ENCODE results near the gene SFTA2.
"Not testable (repeated sequence)": the region's sequence is repeated elsewhere in the genome, so short reads cannot be mapped to it uniquely, and the experiment has no call there.

Gene SFTA2

DNA sequence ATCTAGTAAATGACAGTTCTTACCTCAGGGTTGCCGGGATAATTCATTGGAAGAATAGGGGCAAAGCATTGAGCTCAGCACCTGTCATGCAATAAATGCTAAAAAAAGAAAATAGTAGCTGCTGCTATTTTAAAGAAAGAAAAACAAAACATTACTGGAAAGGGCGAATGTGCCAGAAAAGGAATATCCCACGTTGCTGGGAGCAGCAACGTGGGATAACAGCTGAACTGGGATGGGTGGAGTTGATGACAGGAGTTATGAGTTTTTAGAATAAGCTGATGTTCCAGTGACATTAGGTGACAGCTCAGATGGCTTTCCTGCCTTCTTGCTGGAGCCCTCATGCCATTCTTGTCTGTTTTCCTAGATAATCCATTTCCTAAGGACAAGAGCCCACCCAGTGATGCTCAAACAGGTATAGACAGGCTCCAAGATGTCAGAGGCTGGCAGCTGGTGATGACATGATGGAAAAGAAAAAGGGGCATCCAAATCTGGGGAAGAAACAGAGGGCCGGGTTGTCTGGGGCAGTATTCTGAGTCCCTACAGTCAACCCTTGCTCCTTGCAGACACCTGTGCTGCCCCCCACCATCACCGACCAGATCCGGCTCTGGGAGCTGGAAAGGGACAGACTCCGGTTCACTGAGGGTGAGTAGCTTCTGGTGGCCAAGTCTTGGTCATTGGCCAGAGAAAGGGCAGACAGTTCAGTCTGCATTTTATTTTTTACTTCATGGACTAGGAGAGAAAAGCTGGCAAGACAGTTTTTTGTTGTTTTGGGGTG, 19.0 kb downstream of the SFTA2 start:
- DNase-seq = no peak

DNA sequence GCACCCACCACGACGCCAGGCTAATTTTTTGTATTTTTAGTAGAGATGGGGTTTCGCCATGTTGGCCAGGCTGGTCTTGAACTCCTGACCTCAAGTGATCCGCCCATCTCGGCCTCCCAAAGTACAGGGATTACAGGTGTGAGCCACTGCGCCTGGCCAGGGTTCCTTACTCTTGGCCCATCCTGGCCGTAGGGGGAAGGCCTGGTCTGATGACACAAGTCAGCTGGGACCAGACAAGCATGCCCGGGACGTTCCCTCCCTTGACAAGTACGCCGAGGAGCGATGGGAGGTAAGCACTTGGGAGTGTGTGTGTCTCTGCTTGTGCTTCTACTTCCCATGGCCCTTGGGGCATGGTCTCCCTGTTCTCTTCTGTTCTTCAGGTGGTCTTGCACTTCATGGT, 21.5 kb downstream of the SFTA2 start:
- DNase-seq = not testable (repeated sequence)

- no peak for DNase-seq
These were observed 23.3 kb downstream of the SFTA2 start for GRCh38 chr6:30908700-30909099.

DNA sequence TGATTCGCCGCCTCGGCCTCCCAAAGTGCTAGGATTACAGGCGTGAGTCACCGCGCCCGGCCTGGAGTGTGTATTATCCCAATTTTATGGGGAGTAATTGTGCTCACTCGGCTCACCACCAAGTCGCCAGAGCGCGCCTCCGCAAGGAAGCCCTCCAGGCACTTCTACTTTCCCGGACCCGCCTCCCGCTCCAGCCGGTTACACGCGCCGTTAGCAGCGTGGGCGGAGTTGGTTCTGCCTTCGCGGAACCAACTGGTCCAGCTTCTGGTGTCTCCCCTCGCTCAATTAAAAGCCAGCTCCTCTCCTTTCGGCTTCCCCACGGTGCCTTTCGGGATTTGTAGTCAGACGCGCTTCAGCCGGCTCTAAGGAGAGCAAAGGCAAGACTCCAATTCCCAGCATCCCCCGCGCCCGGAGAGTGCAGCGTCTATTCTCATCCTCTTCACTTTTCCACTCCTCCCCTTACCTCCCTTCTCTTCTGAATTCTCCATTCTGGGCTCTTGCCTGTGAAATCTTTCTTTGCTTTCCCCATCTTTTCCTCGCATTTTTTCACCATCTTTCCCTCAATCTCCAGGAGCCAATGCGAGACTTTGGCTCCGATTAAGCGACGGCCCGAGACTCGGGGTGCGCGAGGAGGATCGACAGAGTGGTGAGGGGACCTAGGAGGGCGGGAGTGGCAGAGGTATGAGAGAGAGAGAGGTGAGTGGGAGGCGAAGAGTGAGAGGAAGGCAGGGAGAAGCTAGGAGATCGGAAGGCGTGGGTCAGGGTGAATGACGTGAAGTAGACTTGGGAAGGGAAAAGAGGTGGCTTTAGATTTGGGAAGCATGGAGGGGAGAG, 24.0 kb downstream of the SFTA2 start, which contains the start of gene GTF2H4:
Gene GTF2H4, plus strand, starts transcription at position 450 of the 834 bp plus-strand sequence.
- peak; percentile 86 to 94 (median 88) for DNase-seq

- not testable (repeated sequence) for DNase-seq
These were observed 24.6 kb downstream of the SFTA2 start for GRCh38 chr6:30907290-30907757.

DNA sequence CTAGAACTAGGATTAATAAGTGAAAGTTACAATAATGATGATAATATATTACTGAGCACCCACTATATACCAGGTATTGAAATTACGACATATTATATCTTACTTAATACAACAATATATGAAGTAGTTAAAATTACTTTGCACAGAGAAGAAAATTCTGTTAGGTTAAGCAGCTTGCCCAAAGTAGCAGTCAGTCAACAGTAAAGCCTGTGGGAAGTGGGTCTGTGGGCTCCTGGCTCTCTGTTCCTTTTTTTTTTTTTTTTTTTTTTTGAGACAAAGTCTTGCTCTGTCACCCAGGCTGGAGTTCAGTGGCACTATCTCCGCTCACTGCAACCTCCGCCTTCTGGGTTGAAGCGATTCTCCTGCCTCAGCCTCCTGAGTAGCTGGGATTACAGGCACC, 28.7 kb downstream of the SFTA2 start:
- no peak for DNase-seq

- no peak for DNase-seq
These were observed 29.3 kb downstream of the SFTA2 start for GRCh38 chr6:30902709-30903108.

DNA sequence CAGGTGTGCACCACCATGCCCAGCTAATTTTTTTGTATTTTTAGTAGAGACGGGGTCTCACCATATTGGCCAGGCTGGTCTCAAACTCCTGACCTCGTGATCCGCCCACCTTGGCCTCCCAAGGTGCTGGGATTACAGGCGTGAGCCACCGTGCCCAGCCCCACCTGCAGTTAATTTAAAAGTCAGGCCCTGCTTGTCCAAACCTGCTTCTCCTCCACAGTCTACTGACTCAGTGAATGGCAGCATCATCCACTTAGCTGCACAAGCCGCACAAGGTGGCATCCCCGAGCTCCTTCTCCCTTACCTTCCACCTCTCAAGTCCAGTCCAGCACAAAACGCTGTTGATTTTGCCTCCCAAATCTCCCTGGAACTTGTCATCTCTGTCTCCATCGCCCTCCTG, 29.8 kb downstream of the SFTA2 start:
- DNase-seq = not testable (repeated sequence)

DNA sequence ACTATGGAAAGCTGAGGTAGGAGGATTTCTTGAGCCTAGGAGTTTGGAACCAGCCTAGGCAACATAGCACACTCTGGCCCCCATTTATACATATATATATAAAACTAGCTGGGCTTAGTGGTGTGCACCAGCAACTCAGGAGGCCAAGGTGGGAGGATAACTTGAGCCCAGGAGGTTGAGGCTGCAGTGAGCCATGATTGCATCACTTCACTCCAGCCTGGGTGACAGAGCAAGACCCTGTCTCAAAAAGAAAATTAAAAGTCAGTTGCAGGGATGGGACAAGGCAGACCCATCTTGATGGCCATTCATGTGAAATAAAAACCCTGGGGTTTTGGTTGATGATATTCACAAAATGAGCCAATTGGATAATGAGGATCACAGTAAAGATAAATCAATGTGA, 30.5 kb downstream of the SFTA2 start:
- no peak for DNase-seq

- no peak for DNase-seq
These were observed 31.0 kb downstream of the SFTA2 start for GRCh38 chr6:30900863-30901417.

DNA sequence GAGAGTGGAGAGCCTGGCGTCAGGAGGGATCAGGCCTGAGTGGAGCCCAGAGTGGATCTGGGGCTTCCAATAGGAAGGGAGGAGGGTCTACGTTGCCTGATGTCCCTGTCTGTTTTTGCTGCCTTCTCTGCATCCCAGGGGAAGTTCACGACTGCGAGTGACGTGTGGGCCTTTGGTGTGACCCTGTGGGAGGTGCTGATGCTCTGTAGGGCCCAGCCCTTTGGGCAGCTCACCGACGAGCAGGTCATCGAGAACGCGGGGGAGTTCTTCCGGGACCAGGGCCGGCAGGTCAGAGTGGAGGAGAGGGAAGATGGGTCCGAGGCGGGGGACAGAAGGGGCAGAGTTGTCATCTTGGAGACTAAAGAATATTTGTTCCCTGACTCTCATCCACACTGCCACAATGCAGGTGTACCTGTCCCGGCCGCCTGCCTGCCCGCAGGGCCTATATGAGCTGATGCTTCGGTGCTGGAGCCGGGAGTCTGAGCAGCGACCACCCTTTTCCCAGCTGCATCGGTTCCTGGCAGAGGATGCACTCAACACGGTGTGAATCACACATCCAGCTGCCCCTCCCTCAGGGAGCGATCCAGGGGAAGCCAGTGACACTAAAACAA, 33.1 kb downstream of the SFTA2 start:
- no peak for DNase-seq

- no peak for DNase-seq
These were observed 34.1 kb downstream of the SFTA2 start for GRCh38 chr6:30897882-30898281.

DNA sequence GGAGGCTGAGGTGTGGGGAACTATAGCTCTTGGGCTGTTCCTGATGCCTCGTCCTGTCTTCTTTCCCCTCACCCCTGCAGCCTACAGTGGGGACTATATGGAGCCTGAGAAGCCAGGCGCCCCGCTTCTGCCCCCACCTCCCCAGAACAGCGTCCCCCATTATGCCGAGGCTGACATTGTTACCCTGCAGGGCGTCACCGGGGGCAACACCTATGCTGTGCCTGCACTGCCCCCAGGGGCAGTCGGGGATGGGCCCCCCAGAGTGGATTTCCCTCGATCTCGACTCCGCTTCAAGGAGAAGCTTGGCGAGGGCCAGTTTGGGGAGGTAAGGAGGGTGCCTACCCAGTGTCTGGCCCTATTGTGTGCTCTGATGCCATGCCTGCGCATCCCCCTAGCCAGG, 35.4 kb downstream of the SFTA2 start:
- DNase-seq = no peak

DNA sequence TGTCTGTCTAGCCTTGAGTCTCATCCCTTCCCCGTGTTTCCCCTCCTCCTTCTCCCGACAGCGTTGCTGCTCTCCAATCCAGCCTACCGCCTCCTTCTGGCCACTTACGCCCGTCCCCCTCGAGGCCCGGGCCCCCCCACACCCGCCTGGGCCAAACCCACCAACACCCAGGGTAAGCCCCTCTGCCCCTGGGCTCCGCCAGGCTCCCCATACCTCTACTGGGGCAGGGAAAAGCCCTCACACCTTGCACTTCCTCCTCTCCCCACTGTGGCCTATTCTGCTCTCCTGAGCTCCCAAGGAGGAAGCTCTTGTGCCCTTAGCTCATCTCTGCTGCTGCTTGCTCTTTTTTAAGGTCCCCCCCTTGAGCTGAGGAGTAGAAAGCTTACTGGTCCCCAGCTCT, 36.6 kb downstream of the SFTA2 start:
- no peak for DNase-seq

DNA sequence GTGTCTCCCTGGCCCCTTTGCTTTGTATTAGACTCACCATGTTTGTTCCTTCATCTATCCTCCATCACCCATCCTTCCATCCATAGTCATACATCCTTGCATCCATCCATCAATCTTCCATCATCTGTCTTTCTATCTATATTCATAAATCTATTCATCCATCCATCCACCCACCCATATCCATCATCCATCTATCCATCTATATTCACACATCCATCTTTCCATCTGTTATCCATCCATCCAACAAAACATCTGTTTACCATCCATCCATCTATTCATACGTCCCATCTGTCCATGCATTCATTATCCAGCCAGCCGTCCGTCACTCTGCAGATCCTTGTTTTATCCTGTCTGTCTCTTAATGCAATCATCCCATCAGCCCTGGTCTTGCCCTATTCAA, 37.0 kb downstream of the SFTA2 start:
- no peak for DNase-seq

DNA sequence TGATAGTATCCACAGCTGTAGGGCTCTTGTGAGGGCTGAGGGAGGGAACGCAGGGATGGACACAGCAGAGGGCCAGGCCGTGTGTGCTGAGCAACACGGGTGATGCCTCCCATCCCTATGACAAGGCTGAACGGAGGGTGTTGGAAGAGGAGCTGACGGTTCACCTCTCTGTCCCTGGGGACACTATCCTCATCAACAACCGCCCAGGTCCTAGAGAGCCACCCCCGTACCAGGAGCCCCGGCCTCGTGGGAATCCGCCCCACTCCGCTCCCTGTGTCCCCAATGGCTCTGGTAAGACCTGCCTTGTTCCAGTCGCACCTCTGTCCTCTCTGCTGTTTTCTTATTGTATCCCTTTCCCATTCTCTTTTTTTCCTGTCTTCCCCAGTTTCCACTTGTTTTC, 37.6 kb downstream of the SFTA2 start:
- DNase-seq = no peak

- DNase-seq = no peak
These were observed 38.3 kb downstream of the SFTA2 start for GRCh38 chr6:30893666-30894065.

DNA sequence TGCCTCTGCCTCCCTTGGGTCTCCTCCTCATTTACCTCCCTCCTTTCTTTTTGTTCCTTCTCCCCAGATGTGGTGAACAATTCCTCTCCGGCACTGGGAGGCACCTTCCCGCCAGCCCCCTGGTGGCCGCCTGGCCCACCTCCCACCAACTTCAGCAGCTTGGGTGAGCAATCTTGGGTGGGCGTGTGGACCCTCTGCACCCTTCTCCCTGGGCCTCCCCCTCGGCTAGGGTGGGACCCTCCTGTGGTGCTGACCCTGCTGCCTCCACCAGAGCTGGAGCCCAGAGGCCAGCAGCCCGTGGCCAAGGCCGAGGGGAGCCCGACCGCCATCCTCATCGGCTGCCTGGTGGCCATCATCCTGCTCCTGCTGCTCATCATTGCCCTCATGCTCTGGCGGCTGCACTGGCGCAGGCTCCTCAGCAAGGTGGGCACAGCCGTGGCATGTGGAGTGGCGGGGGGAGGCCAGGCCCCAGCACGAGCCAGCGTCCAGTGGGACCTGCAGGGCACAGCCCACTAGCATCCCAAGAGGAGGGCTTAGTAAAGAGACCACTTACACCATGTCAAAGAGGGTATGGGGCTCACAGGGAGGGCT, 38.9 kb downstream of the SFTA2 start:
- no peak for DNase-seq

GRCh38 chr6:30891816-30892538, 40.0 kb downstream of the SFTA2 start:
- no peak for DNase-seq

DNA sequence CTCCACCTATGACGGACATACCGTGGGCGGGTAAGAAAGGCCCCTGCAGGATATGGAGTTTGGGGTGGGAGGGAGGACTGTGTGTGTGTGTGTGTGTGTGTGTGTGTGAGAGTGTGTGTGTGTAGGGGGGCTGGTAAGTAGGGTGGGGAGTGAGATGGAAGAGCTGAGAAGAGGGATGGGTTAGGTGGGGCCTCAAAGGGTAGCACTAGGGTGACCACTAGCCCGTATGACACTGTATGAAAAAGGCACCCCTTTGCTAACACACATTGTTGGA, 40.6 kb downstream of the SFTA2 start:
- DNase-seq = no peak

DNA sequence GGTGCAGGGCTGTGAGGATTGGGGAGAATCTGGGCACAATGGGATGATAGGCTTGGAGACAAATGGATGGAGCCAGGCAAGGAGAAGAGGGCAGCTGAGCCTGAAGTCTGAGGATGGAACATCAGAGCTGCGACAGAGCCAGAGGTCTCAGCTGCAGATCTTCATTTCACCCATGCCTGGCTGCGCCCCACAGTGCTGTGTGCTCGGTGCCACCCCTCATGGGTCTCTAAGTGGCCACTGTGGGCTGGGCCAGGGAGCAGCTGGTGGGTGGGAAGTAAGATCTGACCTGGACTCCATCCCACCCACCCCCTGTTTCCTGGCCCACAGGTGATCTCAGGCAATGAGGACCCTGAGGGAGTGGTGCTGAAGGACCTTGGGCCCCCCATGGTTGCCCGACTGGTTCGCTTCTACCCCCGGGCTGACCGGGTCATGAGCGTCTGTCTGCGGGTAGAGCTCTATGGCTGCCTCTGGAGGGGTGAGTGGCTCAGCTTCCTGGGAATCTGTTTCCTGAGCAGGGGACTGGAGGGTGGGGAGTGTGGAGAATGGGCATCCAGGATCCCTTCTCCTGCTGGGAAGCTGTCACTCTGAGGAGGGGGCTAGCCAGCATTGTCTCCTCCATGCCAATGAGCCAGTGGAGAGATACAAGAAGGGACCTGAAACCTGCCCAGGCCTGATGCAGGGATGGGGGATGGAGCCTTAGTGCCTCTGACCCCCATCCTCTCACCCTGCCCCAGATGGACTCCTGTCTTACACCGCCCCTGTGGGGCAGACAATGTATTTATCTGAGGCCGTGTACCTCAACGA, 41.1 kb downstream of the SFTA2 start:
- DNase-seq = no peak

Data from stimulated activated naive CD4-positive, alpha-beta T cell (primary cell).